IMR-90 (cell line): ENCODE measurements around the gene RNPEPL1. TPM values are rescaled to one million over a fixed set of nuclear protein-coding genes. Genes with fewer than 3 reads are reported as not detected.
A peak's percentile ranks its signal among the peaks of the same experiment; 100 is the strongest.

Experiments used
- ATAC-seq: fragments of 200-7000 bp; cut with Tn5 transposase; 2 replicates; pipeline ENCODE4 v1.9.1; 2020; ENCODE audit warnings: low read depth, mild to moderate bottlenecking, moderate library complexity
- BruUV-seq: library from RNA; stranded (reverse); fragments of 400-500 nt; replicated peaks from 2 replicates; lab custom pipeline; 2021; lab: Mats Ljungman, UMichigan
- CTCF ChIA-PET: fragments of 300-600 bp; formaldehyde crosslinking; extraction: SDS; loops from one replicate; lab custom pipeline; 2021; ENCODE audit warnings: antibody characterized with exemption; lab: Yijun Ruan, JAX
- POLR2A ChIA-PET: fragments of 300-600 bp; sonication (Branson Sonifier 250); formaldehyde crosslinking; loops from one replicate; lab custom pipeline; 2022; ENCODE audit warnings: antibody characterized with exemption; ENCODE audit not compliant: unreplicated experiment; lab: Charles Lee
- DNase-seq: peaks from one replicate; pipeline ENCODE4 v3.0.0; 2013
- H2AFZ ChIP-seq: replicated peaks from 2 replicates; pipeline ENCODE3; 2013; ENCODE audit warnings: low read length, mild to moderate bottlenecking; ENCODE audit not compliant: poor library complexity
- H2AK5ac ChIP-seq: 2 replicates; pipeline ENCODE4 v1.6.1; 2013; ENCODE audit warnings: low read depth, low read length, inconsistent platforms
- H2AK9ac ChIP-seq: replicated peaks from 2 replicates; pipeline ENCODE3; 2013; ENCODE audit warnings: mild to moderate bottlenecking, low read depth, low read length, moderate library complexity; ENCODE audit not compliant: poor library complexity
- H2BK120ac ChIP-seq: 2 replicates; pipeline ENCODE4 v1.6.1; 2013; ENCODE audit warnings: low read depth, low read length, inconsistent platforms
- H2BK15ac ChIP-seq: 3 replicates; pipeline ENCODE4 v1.6.1; 2013; ENCODE audit warnings: low read depth, low read length, inconsistent platforms
- H2BK20ac ChIP-seq: 2 replicates; pipeline ENCODE4 v1.6.1; 2013; ENCODE audit warnings: low read depth, mild to moderate bottlenecking, inconsistent platforms, low read length, moderate library complexity
- H2BK5ac ChIP-seq: 2 replicates; pipeline ENCODE4 v1.6.1; 2013; ENCODE audit warnings: mild to moderate bottlenecking, low read depth, low read length, inconsistent platforms; ENCODE audit not compliant: poor library complexity, severe bottlenecking
- H3K14ac ChIP-seq: replicated peaks from 2 replicates; pipeline ENCODE4 v1.6.1; 2013; ENCODE audit warnings: low read depth, low read length, inconsistent platforms
- H3K18ac ChIP-seq: 2 replicates; pipeline ENCODE4 v1.6.1; 2013; ENCODE audit warnings: low read depth, low read length, control low read depth
- H3K23ac ChIP-seq: 2 replicates; pipeline ENCODE4 v1.6.1; 2013; ENCODE audit warnings: low read depth, low read length, inconsistent platforms
- H3K27ac ChIP-seq: 2 replicates; pipeline ENCODE4 v1.5.1; 2013; ENCODE audit warnings: mild to moderate bottlenecking, control low read depth, low read length; ENCODE audit not compliant: insufficient read depth
- H3K27me3 ChIP-seq: 2 replicates; pipeline ENCODE4 v1.6.1; 2013; ENCODE audit warnings: low read length; ENCODE audit not compliant: control insufficient read depth, insufficient read depth
- H3K36me3 ChIP-seq: 2 replicates; pipeline ENCODE4 v1.6.1; 2013; ENCODE audit warnings: low read length, mixed read lengths; ENCODE audit not compliant: control insufficient read depth, insufficient read depth
- H3K4ac ChIP-seq: 2 replicates; pipeline ENCODE4 v1.6.1; 2013; ENCODE audit warnings: low read depth, low read length, inconsistent platforms
- H3K4me1 ChIP-seq: 2 replicates; pipeline ENCODE4 v1.6.1; 2013; ENCODE audit warnings: low read length, mixed read lengths; ENCODE audit not compliant: control insufficient read depth, insufficient read depth
- H3K4me2 ChIP-seq: 2 replicates; pipeline ENCODE4 v1.6.1; 2013; ENCODE audit warnings: low read depth, mild to moderate bottlenecking, control low read depth, low read length, moderate library complexity
- H3K4me3 ChIP-seq: 2 replicates; pipeline ENCODE4 v1.5.1; 2013; ENCODE audit warnings: low read depth, mild to moderate bottlenecking, control low read depth, low read length, moderate library complexity; ENCODE audit not compliant: insufficient read depth
- H3K56ac ChIP-seq: 2 replicates; pipeline ENCODE4 v1.6.1; 2013; ENCODE audit warnings: low read length, inconsistent platforms; ENCODE audit not compliant: insufficient read depth; ENCODE audit errors: extremely low read depth
- H3K79me1 ChIP-seq, 2 experiments: 2 replicates each; pipeline ENCODE4 v1.6.1; 2013; ENCODE audit warnings: low read length in 2 of 2, inconsistent platforms in 1 of 2, low read depth in 1 of 2
- H3K9ac ChIP-seq: 2 replicates; pipeline ENCODE4 v1.6.1; 2013; ENCODE audit warnings: low read depth, low read length, control low read depth
- H3K9me1 ChIP-seq: 2 replicates; pipeline ENCODE4 v1.6.1; 2013; ENCODE audit warnings: low read length, inconsistent platforms; ENCODE audit not compliant: insufficient read depth
- H3K9me3 ChIP-seq: 2 replicates; pipeline ENCODE4 v1.6.1; 2013; ENCODE audit warnings: low read length; ENCODE audit not compliant: control insufficient read depth, insufficient read depth
- H4K20me1 ChIP-seq: 2 replicates; pipeline ENCODE4 v1.6.1; 2013; ENCODE audit warnings: low read length, inconsistent platforms; ENCODE audit not compliant: insufficient read depth
- H4K5ac ChIP-seq: 2 replicates; pipeline ENCODE4 v1.6.1; 2013; ENCODE audit warnings: mild to moderate bottlenecking, low read depth, low read length, control low read depth
- H4K8ac ChIP-seq, 2 experiments: 2 replicates each; pipeline ENCODE4 v1.6.1; 2013; ENCODE audit warnings: low read depth in 2 of 2, low read length in 2 of 2, control low read depth in 1 of 2, inconsistent platforms in 1 of 2
- H4K91ac ChIP-seq: 2 replicates; pipeline ENCODE4 v1.6.1; 2013; ENCODE audit warnings: low read depth, low read length, inconsistent platforms; ENCODE audit not compliant: insufficient read depth
- BHLHE40 ChIP-seq: fragments of 150-350 bp; IDR thresholded peaks from 2 replicates; pipeline ENCODE4 v1.6.1; 2016; ENCODE audit warnings: mild to moderate bottlenecking, low read depth, low read length
- CEBPB ChIP-seq: IDR thresholded peaks from 2 replicates; pipeline ENCODE4 v1.6.1; 2012; ENCODE audit warnings: low read depth, low read length, improper control_type of control experiment
- CTCF ChIP-seq: conservative IDR thresholded peaks from 2 replicates; pipeline ENCODE4 v1.5.1; 2012; ENCODE audit warnings: mild to moderate bottlenecking, low read depth, low read length, improper control_type of control experiment
- FOS ChIP-seq: fragments of 150-350 bp; IDR thresholded peaks from 2 replicates; pipeline ENCODE4 v1.6.1; 2016; ENCODE audit warnings: low read depth, low read length
- MAFK ChIP-seq: IDR thresholded peaks from 2 replicates; pipeline ENCODE4 v1.6.1; 2012; ENCODE audit warnings: low read depth, low read length, improper control_type of control experiment
- MXI1 ChIP-seq: IDR thresholded peaks from 2 replicates; pipeline ENCODE4 v1.6.1; 2012; ENCODE audit warnings: low read depth, mild to moderate bottlenecking, low read length, moderate library complexity, borderline replicate concordance
- RAD21 ChIP-seq: IDR thresholded peaks from 2 replicates; pipeline ENCODE4 v1.6.1; 2012; ENCODE audit warnings: low read length, improper control_type of control experiment
- SMC3 ChIP-seq: fragments of 150-350 bp; IDR thresholded peaks from 2 replicates; pipeline ENCODE4 v1.6.1; 2016; ENCODE audit warnings: low read depth, mild to moderate bottlenecking, antibody characterized with exemption, low read length, moderate library complexity
- USF2 ChIP-seq: fragments of 150-350 bp; IDR thresholded peaks from 2 replicates; pipeline ENCODE4 v1.6.1; 2017; ENCODE audit warnings: mild to moderate bottlenecking, antibody characterized with exemption, low read length, low read depth
- WGBS, 2 experiments: methylation state at CpG; one replicate each; pipeline versions ENCODE4 v1.1.5 to v1.1.7; 2013; ENCODE audit warnings: missing lambda C conversion rate in 2 of 2; ENCODE audit not compliant: insufficient read length in 1 of 2; ENCODE audit errors: extremely low coverage in 2 of 2; 5-methylcytosine and 5-hydroxymethylcytosine counted together
- dilution Hi-C: fragments of 300-500 bp; cut with HindIII; formaldehyde crosslinking; loops from one replicate; pipeline ENCODE4 v1.14.3; 2018; ENCODE audit warnings: low sequenced_read_pairs; ENCODE audit not compliant: unreplicated experiment
- in situ Hi-C: fragments of 300-500 bp; cut with MboI; formaldehyde crosslinking; loops from 3 replicates; pipeline ENCODE4 v1.14.3; 2019; ENCODE audit warnings: low sequenced_read_pairs, inconsistent platforms, mixed read lengths
- intact Hi-C: fragments of 100-400 bp; cut with micrococcal nuclease; formaldehyde crosslinking; loops from 2 replicates; pipeline ENCODE4 v1.10.0; 2022
- polyA plus RNA-seq, 3 experiments: library from polyadenylated mRNA; depleted of rRNA; stranded (reverse); fragments of >200 nt; gene quantifications; 2 replicates each; pipeline ENCODE4 v1.2.3, GENCODE V29; 2012; ENCODE audit warnings: low replicate concordance in 1 of 3
- total RNA-seq: library from RNA; depleted of rRNA; stranded (reverse); fragments of >200 nt; gene quantifications from 2 replicates; pipeline ENCODE4 v1.2.3, GENCODE V29; 2012

The RNPEPL1 gene
- total and polyA plus RNA-seq, 2 of the 4 experiments (the other 2 are of a cell fraction), result 3.8 to 18.7 TPM

- Histone ChIP-seq H3K4me1 (peaks cover 12% of the 10 kb centered on the region; the same call in 1 of the 2 replicates), H2BK5ac (peak overlapping the region; percentile 31), H3K14ac (no peak overlapping the region), H2BK20ac (no peak overlapping the region), H4K91ac (no peak overlapping the region), H3K4me2 (peak overlapping the region; percentile 40), H2BK120ac (no peak overlapping the region), H3K27ac (peak overlapping the region; percentile 18; the same call in 1 of the 2 replicates), H4K8ac (no peak overlapping the region; a peak in 1 of 4 replicates), H4K5ac (no peak overlapping the region), H3K4me3 (no peak overlapping the region), H2AK5ac (peak overlapping the region; percentile 52; the same call in 1 of the 2 replicates), H3K27me3 (no peaks in the 10 kb centered on the region), H2AFZ (no peak overlapping the region), H4K20me1 (peaks cover 36% of the 10 kb centered on the region), H3K18ac (no peak overlapping the region), H3K4ac (peak overlapping the region; percentile 58; the same call in 1 of the 2 replicates), H3K36me3 (peaks cover 24% of the 10 kb centered on the region), H2BK15ac (no peak overlapping the region), H3K79me1 (peaks cover 20 to 64% of the 10 kb centered on the region in 2 experiments; a peak in 3 of 4 replicates), H3K9me3 (peaks cover 2% of the 10 kb centered on the region; the same call in 1 of the 2 replicates), H2AK9ac (peak overlapping the region; percentile 51), H3K23ac (0 out of 2 replicates have a peak overlapping the region, but pooled peaks have one; percentile 40), H3K9ac (no peak overlapping the region), H3K9me1 (peaks cover 21% of the 10 kb centered on the region), H3K56ac (no peak overlapping the region)
- ATAC-seq (peak; percentile 83), DNase-seq (peak; percentile 89)
- POLR2A ChIA-PET, result no interaction called here
- dilution Hi-C loops (no loop called here), in situ Hi-C loops (no loop called here), intact Hi-C loops (no loop called here)
- WGBS, 2 experiments, result 56% methylated on average over 18 of the region's 27 CpGs; no CpG with 5 or more reads in 1 of the 2 experiments
- CTCF ChIA-PET, result no interaction called here
- TF ChIP-seq CEBPB, result peak; percentile 89
- TF ChIP-seq BHLHE40, result peak; percentile 96
- TF ChIP-seq USF2, result no peak
- TF ChIP-seq RAD21, result no peak
- TF ChIP-seq MXI1, result no peak
- TF ChIP-seq SMC3, result 0 out of 2 replicates have a peak, but pooled peaks have one; percentile 11
- no peak for TF ChIP-seq MAFK
- TF ChIP-seq FOS, result peak; percentile 85
- no peak for TF ChIP-seq CTCF
- BruUV-seq, result no TSS peak
These were observed 11.7 kb downstream of the RNPEPL1 start for GRCh38 chr2:240579771-240580614.
